Stimulated activated CD8-positive, alpha-beta memory T cell treated with anti-CD3 and anti-CD28 coated beads, Interleukin-7, amount 100 ng/mL, for 24 hours (primary cell): Measurements from ENCODE around the gene OR7C2.
"Not testable (repeated sequence)": the region's sequence is repeated elsewhere in the genome, so short reads cannot be mapped to it uniquely, and the experiment has no call there.

ENCODE experiments used
- DNase-seq: peaks from one replicate; pipeline ENCODE4 v3.0.0-alpha.2; 2020; ENCODE audit warnings: low read depth

The OR7C2 gene

GRCh38 chr19:14941189-14941588 lies at the start of gene OR7C2:
Gene OR7C2 (plus strand): TSS chr19:14941489. CDS start chr19:14941489, 0 bp downstream.
- DNase-seq, result no peak

GRCh38 chr19:14901675-14902260 lies 39.5 kb upstream of the OR7C2 start:
- no peak for DNase-seq

- DNase-seq, result no peak
Observed at GRCh38 chr19:14906711-14907110, 34.6 kb upstream of the OR7C2 start.

GRCh38 chr19:14915116-14915515 lies 26.2 kb upstream of the OR7C2 start:
- DNase-seq, result no peak

GRCh38 chr19:14916848-14917247 lies 24.4 kb upstream of the OR7C2 start:
- no peak for DNase-seq

- no peak for DNase-seq
Observed at GRCh38 chr19:14933506-14933905, 7.8 kb upstream of the OR7C2 start.

- no peak for DNase-seq
Observed at GRCh38 chr19:14940266-14940665, 1.0 kb upstream of the OR7C2 start.

- DNase-seq, result no peak
Observed at GRCh38 chr19:14943601-14944000, 2.3 kb downstream of the OR7C2 start.

GRCh38 chr19:14944456-14944855 lies 3.2 kb downstream of the OR7C2 start:
- no peak for DNase-seq

GRCh38 chr19:14949413-14949812 lies 8.1 kb downstream of the OR7C2 start:
- not testable (repeated sequence) for DNase-seq

- DNase-seq, result no peak
Observed at GRCh38 chr19:14949876-14950275, 8.6 kb downstream of the OR7C2 start.

GRCh38 chr19:14950421-14950820 lies 9.1 kb downstream of the OR7C2 start:
- no peak for DNase-seq

GRCh38 chr19:14952767-14953166 lies 11.5 kb downstream of the OR7C2 start:
- DNase-seq, result no peak

- no peak for DNase-seq
Observed at GRCh38 chr19:14954071-14954655, 12.9 kb downstream of the OR7C2 start.

- no peak for DNase-seq
Observed at GRCh38 chr19:14957464-14957863, 16.2 kb downstream of the OR7C2 start.

- DNase-seq, result no peak
Observed at GRCh38 chr19:14959263-14959662, 18.0 kb downstream of the OR7C2 start.

GRCh38 chr19:14961956-14962685 lies 20.8 kb downstream of the OR7C2 start:
- DNase-seq, result no peak

- DNase-seq, result no peak
Observed at GRCh38 chr19:14968247-14968646, 27.0 kb downstream of the OR7C2 start.

- DNase-seq, result no peak
Observed at GRCh38 chr19:14971474-14971873, 30.2 kb downstream of the OR7C2 start.

- DNase-seq, result no peak
Observed at GRCh38 chr19:14972676-14973075, 31.4 kb downstream of the OR7C2 start.

- no peak for DNase-seq
Observed at GRCh38 chr19:14974488-14974887, 33.2 kb downstream of the OR7C2 start.

GRCh38 chr19:14977128-14977527 lies 35.8 kb downstream of the OR7C2 start:
- DNase-seq, result no peak

GRCh38 chr19:14978161-14978776 lies 37.0 kb downstream of the OR7C2 start:
- DNase-seq, result no peak
